HG03025 (cell line): Measurements from ENCODE around the gene KIAA1549.
"Not testable (repeated sequence)": the region's sequence is repeated elsewhere in the genome, so short reads cannot be mapped to it uniquely, and the experiment has no call there.

Source experiments
- ATAC-seq: cut with Tn5 transposase; IDR thresholded peaks from one replicate; pipeline ENCODE4 v1.9.1; 2021; ENCODE audit warnings: mild to moderate bottlenecking, moderate library complexity; ENCODE audit not compliant: unreplicated experiment, low FRiP score

KIAA1549 gene

GRCh38 chr7:138945821-138946220, 35.4 kb downstream of the KIAA1549 start:
- ATAC-seq, result no peak

- ATAC-seq, result no peak
These were observed 36.0 kb downstream of the KIAA1549 start for GRCh38 chr7:138945154-138945553.

GRCh38 chr7:138944592-138944991, 36.6 kb downstream of the KIAA1549 start:
- no peak for ATAC-seq

- no peak for ATAC-seq
These were observed 38.1 kb downstream of the KIAA1549 start for GRCh38 chr7:138943061-138943460.

- ATAC-seq, result no peak
These were observed 39.6 kb downstream of the KIAA1549 start for GRCh38 chr7:138941545-138941944.

GRCh38 chr7:138940602-138941001, 40.6 kb downstream of the KIAA1549 start:
- not testable (repeated sequence) for ATAC-seq

- ATAC-seq, result no peak
These were observed 43.7 kb downstream of the KIAA1549 start for GRCh38 chr7:138937484-138937883.

- ATAC-seq, result no peak
These were observed 45.7 kb downstream of the KIAA1549 start for GRCh38 chr7:138935465-138936011.

- no peak for ATAC-seq
These were observed 46.3 kb downstream of the KIAA1549 start for GRCh38 chr7:138934861-138935260.

- ATAC-seq, result no peak
These were observed 46.8 kb downstream of the KIAA1549 start for GRCh38 chr7:138934367-138934766.

- ATAC-seq, result no peak
These were observed 48.3 kb downstream of the KIAA1549 start for GRCh38 chr7:138932870-138933269.

- ATAC-seq, result no peak
These were observed 48.8 kb downstream of the KIAA1549 start for GRCh38 chr7:138932427-138932826.

GRCh38 chr7:138929969-138930368, 51.2 kb downstream of the KIAA1549 start:
- no peak for ATAC-seq

- no peak for ATAC-seq
These were observed 55.0 kb downstream of the KIAA1549 start for GRCh38 chr7:138926241-138926612.

GRCh38 chr7:138924501-138925225, 56.5 kb downstream of the KIAA1549 start:
- ATAC-seq, result no peak

GRCh38 chr7:138921277-138921676, 59.9 kb downstream of the KIAA1549 start:
- ATAC-seq, result no peak

GRCh38 chr7:138919911-138920310, 61.3 kb downstream of the KIAA1549 start:
- no peak for ATAC-seq

- ATAC-seq, result no peak
These were observed 62.0 kb downstream of the KIAA1549 start for GRCh38 chr7:138919216-138919615.

- ATAC-seq, result no peak
These were observed 62.4 kb downstream of the KIAA1549 start for GRCh38 chr7:138918756-138919155.

GRCh38 chr7:138918176-138918575, 63.0 kb downstream of the KIAA1549 start:
- no peak for ATAC-seq

GRCh38 chr7:138917771-138918170, 63.4 kb downstream of the KIAA1549 start:
- ATAC-seq, result no peak

GRCh38 chr7:138916731-138917130, 64.5 kb downstream of the KIAA1549 start:
- no peak for ATAC-seq
